HepG2 (cell line): Measurements from ENCODE around the gene SCML1. TPM values are rescaled to one million over a fixed set of nuclear protein-coding genes. Genes with fewer than 3 reads are reported as not detected.

Source experiments
- ELF3 ChIP-seq: IDR thresholded peaks from 2 replicates; pipeline ENCODE4 v1.6.1; 2016; ENCODE audit warnings: missing genetic modification reagents, missing compliant biosample characterization
- NAIF1 ChIP-seq: sonication (generic); formaldehyde crosslinking; IDR thresholded peaks from 2 replicates; pipeline ENCODE4 v1.5.0; 2020; ENCODE audit warnings: mild to moderate bottlenecking, missing genetic modification reagents, borderline replicate concordance
- NFYC ChIP-seq: IDR thresholded peaks from 2 replicates; pipeline ENCODE4 v1.6.1; 2016; ENCODE audit warnings: missing genetic modification reagents, missing compliant biosample characterization
- POGK ChIP-seq: sonication (generic); formaldehyde crosslinking; conservative IDR thresholded peaks from 2 replicates; pipeline ENCODE4 v1.8.0; 2022; ENCODE audit warnings: mild to moderate bottlenecking, moderate library complexity, missing genetic modification reagents
- RARG ChIP-seq: sonication (generic); formaldehyde crosslinking; IDR thresholded peaks from 2 replicates; pipeline ENCODE4 v1.4.0; 2020; ENCODE audit warnings: low read depth, mild to moderate bottlenecking, missing genetic modification reagents
- RERE ChIP-seq: IDR thresholded peaks from 2 replicates; pipeline ENCODE4 v1.6.1; 2016; ENCODE audit warnings: low read depth, missing genetic modification reagents, missing compliant biosample characterization
- RNF2 ChIP-seq: fragments of 450-650 bp; conservative IDR thresholded peaks from 2 replicates; pipeline ENCODE4 v1.6.1; 2016; ENCODE audit warnings: low read depth
- SIN3A ChIP-seq: IDR thresholded peaks from 2 replicates; pipeline ENCODE4 v1.6.1; 2011; ENCODE audit warnings: low read depth, mild to moderate bottlenecking, control low read depth, low read length, borderline replicate concordance
- SP2 ChIP-seq: sonication (generic); formaldehyde crosslinking; IDR thresholded peaks from 2 replicates; pipeline ENCODE4 v1.5.1; 2020; ENCODE audit warnings: mild to moderate bottlenecking, missing genetic modification reagents
- TFDP1 ChIP-seq: IDR thresholded peaks from 2 replicates; pipeline ENCODE4 v1.6.1; 2016; ENCODE audit warnings: missing compliant biosample characterization, missing genetic modification reagents, borderline replicate concordance
- ZMYM4 ChIP-seq: sonication (generic); formaldehyde crosslinking; IDR thresholded peaks from 2 replicates; pipeline ENCODE4 v1.8.1; 2023; ENCODE audit warnings: mild to moderate bottlenecking, missing genetic modification reagents
- ZNF383 ChIP-seq: sonication (generic); formaldehyde crosslinking; IDR thresholded peaks from 2 replicates; pipeline ENCODE4 v1.4.0; 2020; ENCODE audit warnings: missing genetic modification reagents, mild to moderate bottlenecking, borderline replicate concordance
- ZNF557 ChIP-seq: sonication (generic); formaldehyde crosslinking; IDR thresholded peaks from 2 replicates; pipeline ENCODE4 v1.4.0; 2020; ENCODE audit warnings: missing genetic modification reagents
- ZNF768 ChIP-seq: sonication (generic); formaldehyde crosslinking; IDR thresholded peaks from 2 replicates; pipeline ENCODE4 v1.4.0; 2020; ENCODE audit warnings: missing genetic modification reagents
- ZNF850 ChIP-seq: sonication (generic); formaldehyde crosslinking; conservative IDR thresholded peaks from 2 replicates; pipeline ENCODE4 v1.9.0; 2021; ENCODE audit warnings: mild to moderate bottlenecking, missing genetic modification reagents
- polyA plus RNA-seq, 8 experiments: library from polyadenylated mRNA; depleted of rRNA in 3 of 8; stranded (reverse) in 7 of 8; unstranded in 1 of 8; fragments of >200 nt; fragmentation: Illumina TruSeq in 4 of 8; extraction: Trizol in 4 of 8; gene quantifications; 2 replicates each; pipeline versions ENCODE4 v1.2.1 to v1.2.3, GENCODE V29; 2011 to 2016; ENCODE audit warnings: low read depth in 4 of 8, missing spikeins in 1 of 8, mixed read lengths in 1 of 8; ENCODE audit not compliant: insufficient read depth in 1 of 8
- total RNA-seq, 5 experiments: library from RNA; depleted of rRNA; stranded (reverse); fragments of >200 nt; fragmentation: Illumina TruSeq; extraction: Trizol; gene quantifications; 2 replicates each; pipeline ENCODE4 v1.2.3, GENCODE V29; 2016; ENCODE audit warnings: low read depth in 1 of 5
- TF ChIP-seq, protein P1 (sequence below): sonication (generic); formaldehyde crosslinking; IDR thresholded peaks from 2 replicates; pipeline ENCODE4 v1.5.1; 2020; ENCODE audit warnings: mild to moderate bottlenecking, missing genetic modification reagents, moderate library complexity

SCML1 gene
- total and polyA plus RNA-seq, 2 of the 13 experiments (the other 11 are each of a cell fraction or from before 2014, with no cell fraction given): 24.2 to 129 TPM

DNA sequence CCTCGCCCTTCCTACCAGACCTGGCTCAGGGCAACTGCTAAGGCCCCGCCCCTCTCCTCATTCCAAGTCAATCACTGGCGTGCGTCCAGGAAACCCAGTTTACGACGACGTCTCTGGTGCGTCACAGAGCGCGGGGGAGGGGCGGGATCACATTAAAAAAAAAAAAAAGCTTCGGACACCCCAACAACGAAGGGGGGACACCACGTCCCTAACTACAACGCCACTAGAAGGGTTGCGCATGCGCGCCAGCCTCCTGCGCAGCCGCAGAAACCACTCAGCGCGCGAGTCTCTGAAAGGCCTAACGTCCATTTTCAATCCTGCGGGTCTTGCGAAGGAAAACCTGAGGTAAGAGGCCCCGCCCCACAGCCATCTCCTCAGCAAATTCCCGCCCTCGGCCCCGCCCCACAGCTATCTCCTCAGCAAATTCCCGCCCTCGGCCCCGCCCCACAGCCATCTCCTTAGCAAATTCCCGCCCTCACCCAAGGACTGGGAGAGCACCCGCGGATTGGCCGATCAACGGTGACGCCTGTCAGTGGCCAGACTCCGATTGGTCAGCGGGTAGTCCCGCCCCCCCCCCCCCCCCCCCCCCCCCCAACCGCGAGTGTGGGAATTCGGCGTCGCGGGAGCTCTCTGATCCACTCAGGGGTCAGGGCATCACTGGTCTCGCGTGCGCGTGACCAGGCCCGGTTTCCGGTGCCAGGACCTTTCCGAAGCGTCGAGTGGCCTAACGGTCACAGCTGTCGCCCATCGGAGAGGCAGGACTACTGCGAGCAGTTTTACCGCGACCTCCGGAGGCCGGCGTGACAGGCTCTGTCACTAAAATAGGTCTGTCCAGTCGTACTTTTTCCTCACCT lies at the start of gene SCML1 (continued):
- TF ChIP-seq POGK (CRISPR knock-in tag): no peak
- no peak for TF ChIP-seq NAIF1 (CRISPR knock-in tag)
- no peak for TF ChIP-seq ZNF850 (CRISPR knock-in tag)
- TF ChIP-seq TFDP1 (CRISPR knock-in tag): peak; percentile 55; the same call in 1 of the 2 replicates
- no peak for TF ChIP-seq RERE (CRISPR knock-in tag)
- TF ChIP-seq ZNF768 (CRISPR knock-in tag): no peak
- TF ChIP-seq SP2 (CRISPR knock-in tag): peak; percentile 55; the same call in 1 of the 2 replicates
- peak; percentile 65 for TF ChIP-seq NFYC (CRISPR knock-in tag)
- no peak for TF ChIP-seq ZNF557 (CRISPR knock-in tag)
- peak; percentile 50; the same call in 1 of the 2 replicates for TF ChIP-seq SIN3A
- TF ChIP-seq ZMYM4: no peak; the same call in 1 of the 2 replicates
- TF ChIP-seq ELF3 (CRISPR knock-in tag): no peak
- no peak for TF ChIP-seq ZNF383 (CRISPR knock-in tag)
- no peak for TF ChIP-seq RARG (CRISPR knock-in tag)
- TF ChIP-seq, protein P1, sequence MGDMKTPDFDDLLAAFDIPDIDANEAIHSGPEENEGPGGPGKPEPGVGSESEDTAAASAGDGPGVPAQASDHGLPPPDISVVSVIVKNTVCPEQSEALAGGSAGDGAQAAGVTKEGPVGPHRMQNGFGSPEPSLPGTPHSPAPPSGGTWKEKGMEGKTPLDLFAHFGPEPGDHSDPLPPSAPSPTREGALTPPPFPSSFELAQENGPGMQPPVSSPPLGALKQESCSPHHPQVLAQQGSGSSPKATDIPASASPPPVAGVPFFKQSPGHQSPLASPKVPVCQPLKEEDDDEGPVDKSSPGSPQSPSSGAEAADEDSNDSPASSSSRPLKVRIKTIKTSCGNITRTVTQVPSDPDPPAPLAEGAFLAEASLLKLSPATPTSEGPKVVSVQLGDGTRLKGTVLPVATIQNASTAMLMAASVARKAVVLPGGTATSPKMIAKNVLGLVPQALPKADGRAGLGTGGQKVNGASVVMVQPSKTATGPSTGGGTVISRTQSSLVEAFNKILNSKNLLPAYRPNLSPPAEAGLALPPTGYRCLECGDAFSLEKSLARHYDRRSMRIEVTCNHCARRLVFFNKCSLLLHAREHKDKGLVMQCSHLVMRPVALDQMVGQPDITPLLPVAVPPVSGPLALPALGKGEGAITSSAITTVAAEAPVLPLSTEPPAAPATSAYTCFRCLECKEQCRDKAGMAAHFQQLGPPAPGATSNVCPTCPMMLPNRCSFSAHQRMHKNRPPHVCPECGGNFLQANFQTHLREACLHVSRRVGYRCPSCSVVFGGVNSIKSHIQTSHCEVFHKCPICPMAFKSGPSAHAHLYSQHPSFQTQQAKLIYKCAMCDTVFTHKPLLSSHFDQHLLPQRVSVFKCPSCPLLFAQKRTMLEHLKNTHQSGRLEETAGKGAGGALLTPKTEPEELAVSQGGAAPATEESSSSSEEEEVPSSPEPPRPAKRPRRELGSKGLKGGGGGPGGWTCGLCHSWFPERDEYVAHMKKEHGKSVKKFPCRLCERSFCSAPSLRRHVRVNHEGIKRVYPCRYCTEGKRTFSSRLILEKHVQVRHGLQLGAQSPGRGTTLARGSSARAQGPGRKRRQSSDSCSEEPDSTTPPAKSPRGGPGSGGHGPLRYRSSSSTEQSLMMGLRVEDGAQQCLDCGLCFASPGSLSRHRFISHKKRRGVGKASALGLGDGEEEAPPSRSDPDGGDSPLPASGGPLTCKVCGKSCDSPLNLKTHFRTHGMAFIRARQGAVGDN (CRISPR knock-in tag): peak; percentile 35; the same call in 1 of the 2 replicates
- TF ChIP-seq RNF2: no peak
